Thyroid gland (tissue), 4 donors: ENCODE measurements around the gene MSH4. TPM values are rescaled to one million over a fixed set of nuclear protein-coding genes. Genes with fewer than 3 reads are reported as not detected.
"Not testable (repeated sequence)": the region's sequence is repeated elsewhere in the genome, so short reads cannot be mapped to it uniquely, and the experiment has no call there.

ENCODE experiments used
- DNase-seq, 2 donors: peaks; one replicate each; pipeline ENCODE4 v3.0.0-alpha.2; 2019
- H3K27ac ChIP-seq, 3 donors: fragments of 200-600 bp; sonication (generic); 1 replicate in 2 of 3; 2 replicates in 1 of 3; pipeline ENCODE4 v1.5.1; 2016 to 2019; ENCODE audit warnings: mild to moderate bottlenecking in 1 of 3, moderate library complexity in 1 of 3
- H3K27me3 ChIP-seq: fragments of 200-600 bp; sonication (generic); one replicate; pipeline ENCODE4 v1.5.1; 2019
- H3K36me3 ChIP-seq, 2 donors: fragments of 200-600 bp; sonication (generic); one replicate each; pipeline ENCODE4 v1.5.1; 2016 to 2019
- H3K4me1 ChIP-seq, 2 donors: fragments of 200-600 bp; sonication (generic); one replicate each; pipeline ENCODE4 v1.5.1; 2017 to 2019
- H3K4me3 ChIP-seq, 3 donors: fragments of 200-600 bp; sonication (generic); replicated peaks in 1 of 3; 1 replicate in 2 of 3; 2 replicates in 1 of 3; pipeline ENCODE4 v1.5.1; 2016; ENCODE audit warnings: mild to moderate bottlenecking in 1 of 3
- H3K9me3 ChIP-seq: fragments of 200-600 bp; sonication (generic); one replicate; pipeline ENCODE4 v1.5.1; 2017
- CTCF ChIP-seq, 6 experiments: fragments of 200-600 bp in 3 of 6; fragments of 450-650 bp in 3 of 6; sonication (generic) in 3 of 6; IDR thresholded peaks; one replicate each; pipeline ENCODE4 v1.5.1; 2016 to 2019; ENCODE audit warnings: antibody characterized with exemption in 6 of 6, mild to moderate bottlenecking in 2 of 6, inconsistent platforms in 1 of 6, moderate library complexity in 1 of 6
- POLR2A ChIP-seq, 2 donors: fragments of 450-650 bp; IDR thresholded peaks; one replicate each; pipeline ENCODE4 v1.6.1; 2017; ENCODE audit warnings: antibody characterized with exemption in 2 of 2, mild to moderate bottlenecking in 2 of 2, moderate library complexity in 1 of 2
- WGBS, 2 donors: methylation state at CpG; one replicate each; pipeline ENCODE4 v1.1.5; 2017; 5-methylcytosine and 5-hydroxymethylcytosine counted together
- intact Hi-C: fragments of 100-400 bp; cut with DNase I; formaldehyde crosslinking; loops from one replicate; pipeline ENCODE4 v1.15.1; 2023
- total RNA-seq, 4 donors: library from RNA; depleted of rRNA; stranded (reverse); fragments of >200 nt; gene quantifications; one replicate each; pipeline ENCODE4 v1.2.3, GENCODE V29; 2016

Gene MSH4
- total RNA-seq, 4 donors from 2014 or later, result 0.22 to 0.40 TPM; not detected in 2

- 71 to 75% methylated on average over 6 of the region's 6 CpGs for WGBS, 2 donors
These were observed 549 bp downstream of the MSH4 start for GRCh38 chr1:75797273-75797588.

GRCh38 chr1:75797606-75798216 lies 1.0 kb downstream of the MSH4 start:
- intact Hi-C loops, result no loop called here
- no peak for TF ChIP-seq POLR2A (IDR thresholded peaks at IDR 0.05)
- TF ChIP-seq CTCF (IDR thresholded peaks at IDR 0.05), result no peak
- Histone ChIP-seq H3K4me3 (no peak overlapping the region), H3K27ac (no peak overlapping the region), H3K9me3 (no peaks in the 10 kb centered on the region), H3K27me3 (no peaks in the 10 kb centered on the region), H3K4me1 (no peaks in the 10 kb centered on the region), H3K36me3 (peaks cover 36 to 42% of the 10 kb centered on the region in 2 donors)
- 95% methylated on average over 13 of the region's 13 CpGs for WGBS, 2 donors
- DNase-seq, result no peak

More at GRCh38 chr1:75797273-75797588, 549 bp downstream of the MSH4 start:
- no peak for DNase-seq
- TF ChIP-seq POLR2A (IDR thresholded peaks at IDR 0.05) (no peak), CTCF (IDR thresholded peaks at IDR 0.05) (no peak)
- Histone ChIP-seq H3K27ac (no peak overlapping the region), H3K36me3 (peaks cover 41 to 47% of the 10 kb centered on the region in 2 donors), H3K27me3 (no peaks in the 10 kb centered on the region), H3K4me1 (no peaks in the 10 kb centered on the region), H3K4me3 (no peak overlapping the region), H3K9me3 (no peaks in the 10 kb centered on the region)
- intact Hi-C loops, result no loop called here

GRCh38 chr1:75801480-75801879 lies 4.8 kb downstream of the MSH4 start:
- H3K4me1 ChIP-seq, H3K36me3 ChIP-seq, intact Hi-C loops, H3K9me3 ChIP-seq, H3K27ac ChIP-seq, H3K4me3 ChIP-seq, H3K27me3 ChIP-seq, DNase-seq: not testable (repeated sequence)
- 94 to 95% methylated on average over 2 of the region's 2 CpGs for WGBS, 2 donors

- intact Hi-C loops, result no loop called here
- DNase-seq, result no peak
- TF ChIP-seq POLR2A (IDR thresholded peaks at IDR 0.05) (no peak), CTCF (IDR thresholded peaks at IDR 0.05) (no peak)
- Histone ChIP-seq H3K27ac (no peak overlapping the region), H3K36me3 (no peaks in the 10 kb centered on the region), H3K27me3 (no peaks in the 10 kb centered on the region), H3K9me3 (no peaks in the 10 kb centered on the region), H3K4me1 (no peaks in the 10 kb centered on the region), H3K4me3 (no peak overlapping the region)
- WGBS, 2 donors, result 85 to 91% methylated on average over 4 of the region's 4 CpGs
These were observed 12.2 kb downstream of the MSH4 start for GRCh38 chr1:75808921-75809320.

- H3K9me3 ChIP-seq, H3K27ac ChIP-seq, H3K27me3 ChIP-seq, H3K36me3 ChIP-seq, DNase-seq, H3K4me1 ChIP-seq, intact Hi-C loops, H3K4me3 ChIP-seq: not testable (repeated sequence)
- WGBS, 2 donors, result 96 to 98% methylated on average over 3 of the region's 3 CpGs
These were observed 13.4 kb downstream of the MSH4 start for GRCh38 chr1:75810113-75810512.

GRCh38 chr1:75811211-75811981 lies 14.7 kb downstream of the MSH4 start:
- 73 to 76% methylated on average over 1 of the region's 1 CpG for WGBS, 2 donors
- TF ChIP-seq CTCF (IDR thresholded peaks at IDR 0.05) (no peak), POLR2A (IDR thresholded peaks at IDR 0.05) (no peak)

More at GRCh38 chr1:75811211-75811981, 14.7 kb downstream of the MSH4 start:
- H3K27ac ChIP-seq, result no peak overlapping the region
- no peaks in the 10 kb centered on the region for H3K27me3 ChIP-seq
- no peaks in the 10 kb centered on the region for H3K36me3 ChIP-seq
- no peak overlapping the region for H3K4me3 ChIP-seq
- no peaks in the 10 kb centered on the region for H3K9me3 ChIP-seq
- intact Hi-C loops, result no loop called here
- no peak for DNase-seq
- no peaks in the 10 kb centered on the region for H3K4me1 ChIP-seq
